Caco-2 (cell line): ENCODE measurements around the gene LRRN3. TPM values are rescaled to one million over a fixed set of nuclear protein-coding genes. Genes with fewer than 3 reads are reported as not detected.

Source experiments
- BruUV-seq: library from RNA; stranded (reverse); fragments of 400-500 nt; replicated peaks from 2 replicates; lab custom pipeline; 2021; lab: Mats Ljungman, UMichigan
- CTCF ChIA-PET: fragments of 300-600 bp; sonication (Branson Sonifier 250); formaldehyde crosslinking; loops from one replicate; lab custom pipeline; 2022; ENCODE audit warnings: antibody characterized with exemption; lab: Charles Lee
- POLR2A ChIA-PET: fragments of 300-600 bp; sonication (Branson Sonifier 250); formaldehyde crosslinking; loops from one replicate; lab custom pipeline; 2022; ENCODE audit warnings: antibody characterized with exemption; lab: Charles Lee
- DNase-seq, 2 experiments: peaks; one replicate each; pipeline versions ENCODE4 v3.0.0 to v3.0.0-alpha.2; 2020 to 2022
- H3K27me3 ChIP-seq: replicated peaks from 2 replicates; pipeline ENCODE4 v1.6.0; 2011; ENCODE audit warnings: low read length; ENCODE audit not compliant: control insufficient read depth, insufficient read depth
- H3K36me3 ChIP-seq: 2 replicates; pipeline ENCODE4 v1.5.1; 2011; ENCODE audit warnings: low read length; ENCODE audit not compliant: control insufficient read depth, insufficient read depth
- H3K4me1 ChIP-seq: fragments of 250-450 bp; sonication (Bioruptor Pico); 2 replicates; pipeline ENCODE4 v1.5.1; 2020; ENCODE audit warnings: mild to moderate bottlenecking
- H3K4me3 ChIP-seq: 2 replicates; pipeline ENCODE4 v1.5.1; 2011; ENCODE audit warnings: low read depth, mild to moderate bottlenecking, control low read depth, low read length
- H3K9me3 ChIP-seq: fragments of 250-450 bp; sonication (Bioruptor Pico); 2 replicates; pipeline ENCODE4 v1.5.1; 2020; ENCODE audit warnings: mild to moderate bottlenecking, moderate library complexity
- H3K27ac Mint-ChIP-seq: one replicate; pipeline ENCODE4 v1.8.0; 2022; ENCODE audit warnings: mixed read lengths; ENCODE audit not compliant: unreplicated experiment
- H3K27me3 Mint-ChIP-seq: one replicate; pipeline ENCODE4 v1.8.0; 2022; ENCODE audit warnings: mixed read lengths; ENCODE audit not compliant: insufficient read depth, unreplicated experiment
- H3K36me3 Mint-ChIP-seq: one replicate; pipeline ENCODE4 v1.8.0; 2022; ENCODE audit warnings: mild to moderate bottlenecking, mixed read lengths; ENCODE audit not compliant: insufficient read depth, unreplicated experiment
- H3K4me1 Mint-ChIP-seq: one replicate; pipeline ENCODE4 v1.8.0; 2022; ENCODE audit warnings: low read depth, mixed read lengths; ENCODE audit not compliant: unreplicated experiment
- H3K4me3 Mint-ChIP-seq: one replicate; pipeline ENCODE4 v1.8.0; 2022; ENCODE audit warnings: mild to moderate bottlenecking, moderate library complexity, mixed read lengths; ENCODE audit not compliant: unreplicated experiment
- H3K9me3 Mint-ChIP-seq: one replicate; pipeline ENCODE4 v1.8.0; 2022; ENCODE audit warnings: mixed read lengths; ENCODE audit not compliant: unreplicated experiment
- intact Hi-C: fragments of 100-400 bp; cut with micrococcal nuclease; formaldehyde crosslinking; loops from one replicate; pipeline ENCODE4 v1.10.0; 2022; ENCODE audit not compliant: unreplicated experiment
- total RNA-seq: library from RNA; stranded (reverse); gene quantifications from 2 replicates; pipeline ENCODE4 v1.2.3, GENCODE V29; 2022
- TF ChIP-seq, protein P1 (sequence below), 2 experiments: fragments of 200-600 bp in 1 of 2; IDR thresholded peaks; 1 replicate in 1 of 2; 2 replicates in 1 of 2; pipeline versions ENCODE4 v1.5.1 to v1.8.0; 2011 to 2022; ENCODE audit warnings: antibody characterized with exemption in 1 of 2, control low read depth in 1 of 2, inconsistent platforms in 1 of 2, low read depth in 1 of 2, low read length in 1 of 2, mild to moderate bottlenecking in 1 of 2, moderate library complexity in 1 of 2; ENCODE audit not compliant: insufficient read depth in 1 of 2, severe bottlenecking in 1 of 2, unreplicated experiment in 1 of 2

Gene LRRN3
- total RNA-seq, 1 experiment from 2014 or later: 0.68 TPM

GRCh38 chr7:111049971-111050680, 40.8 kb upstream of the LRRN3 start:
- intact Hi-C loops: no loop called here
- Mint-ChIP-seq H3K4me3 (no peak overlapping the region), H3K4me1 (no peaks in the 10 kb centered on the region), H3K27ac (no peak overlapping the region), H3K9me3 (no peaks in the 10 kb centered on the region), H3K27me3 (no peaks in the 10 kb centered on the region), H3K36me3 (peaks cover 5% of the 10 kb centered on the region)
- no peaks in the 10 kb centered on the region for H3K36me3 ChIP-seq
- ChIA-PET POLR2A (no interaction called here), CTCF (no interaction called here)
- TF ChIP-seq, protein P1, sequence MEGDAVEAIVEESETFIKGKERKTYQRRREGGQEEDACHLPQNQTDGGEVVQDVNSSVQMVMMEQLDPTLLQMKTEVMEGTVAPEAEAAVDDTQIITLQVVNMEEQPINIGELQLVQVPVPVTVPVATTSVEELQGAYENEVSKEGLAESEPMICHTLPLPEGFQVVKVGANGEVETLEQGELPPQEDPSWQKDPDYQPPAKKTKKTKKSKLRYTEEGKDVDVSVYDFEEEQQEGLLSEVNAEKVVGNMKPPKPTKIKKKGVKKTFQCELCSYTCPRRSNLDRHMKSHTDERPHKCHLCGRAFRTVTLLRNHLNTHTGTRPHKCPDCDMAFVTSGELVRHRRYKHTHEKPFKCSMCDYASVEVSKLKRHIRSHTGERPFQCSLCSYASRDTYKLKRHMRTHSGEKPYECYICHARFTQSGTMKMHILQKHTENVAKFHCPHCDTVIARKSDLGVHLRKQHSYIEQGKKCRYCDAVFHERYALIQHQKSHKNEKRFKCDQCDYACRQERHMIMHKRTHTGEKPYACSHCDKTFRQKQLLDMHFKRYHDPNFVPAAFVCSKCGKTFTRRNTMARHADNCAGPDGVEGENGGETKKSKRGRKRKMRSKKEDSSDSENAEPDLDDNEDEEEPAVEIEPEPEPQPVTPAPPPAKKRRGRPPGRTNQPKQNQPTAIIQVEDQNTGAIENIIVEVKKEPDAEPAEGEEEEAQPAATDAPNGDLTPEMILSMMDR (IDR thresholded peaks at IDR 0.05; ENCODE audit: insufficient read depth in 1 of 2, low read depth in 1 of 2, low read length in 1 of 2, severe bottlenecking in 1 of 2, unreplicated experiment in 1 of 2): no peak
- BruUV-seq: no TSS peak
- no peak for DNase-seq
- H3K4me3 ChIP-seq: no peak overlapping the region
- H3K9me3 ChIP-seq: no peaks in the 10 kb centered on the region
- H3K4me1 ChIP-seq: no peaks in the 10 kb centered on the region
- H3K27me3 ChIP-seq: no peaks in the 10 kb centered on the region

GRCh38 chr7:111050875-111051416, 40.0 kb upstream of the LRRN3 start:
- intact Hi-C loops: no loop called here
- DNase-seq: no peak
- H3K4me3 ChIP-seq: no peak overlapping the region
- ChIA-PET POLR2A (no interaction called here), CTCF (no interaction called here)
- Mint-ChIP-seq H3K36me3 (peaks cover 5% of the 10 kb centered on the region), H3K4me1 (no peaks in the 10 kb centered on the region), H3K27me3 (no peaks in the 10 kb centered on the region), H3K9me3 (no peaks in the 10 kb centered on the region), H3K4me3 (no peak overlapping the region), H3K27ac (no peak overlapping the region)
- BruUV-seq: no TSS peak
- H3K9me3 ChIP-seq: no peaks in the 10 kb centered on the region
- TF ChIP-seq, protein P1 (IDR thresholded peaks at IDR 0.05; ENCODE audit: insufficient read depth in 1 of 2, low read depth in 1 of 2, low read length in 1 of 2, severe bottlenecking in 1 of 2, unreplicated experiment in 1 of 2): no peak
- H3K27me3 ChIP-seq: no peaks in the 10 kb centered on the region
- H3K36me3 ChIP-seq: no peaks in the 10 kb centered on the region
- no peaks in the 10 kb centered on the region for H3K4me1 ChIP-seq

GRCh38 chr7:111051832-111052231, 39.1 kb upstream of the LRRN3 start:
- no peaks in the 10 kb centered on the region for H3K4me1 Mint-ChIP-seq
- H3K9me3 ChIP-seq: no peaks in the 10 kb centered on the region
- no peaks in the 10 kb centered on the region for H3K27me3 Mint-ChIP-seq
- H3K27ac Mint-ChIP-seq: no peak overlapping the region
- TF ChIP-seq, protein P1 (IDR thresholded peaks at IDR 0.05; ENCODE audit: insufficient read depth in 1 of 2, low read depth in 1 of 2, low read length in 1 of 2, severe bottlenecking in 1 of 2, unreplicated experiment in 1 of 2): no peak
- peaks cover 5% of the 10 kb centered on the region for H3K36me3 Mint-ChIP-seq
- no peaks in the 10 kb centered on the region for H3K27me3 ChIP-seq
- intact Hi-C loops: no loop called here
- no peak for DNase-seq
- no peak overlapping the region for H3K4me3 Mint-ChIP-seq
- no TSS peak for BruUV-seq
- ChIA-PET CTCF (no interaction called here), POLR2A (no interaction called here)
- H3K4me3 ChIP-seq: no peak overlapping the region
- no peaks in the 10 kb centered on the region for H3K4me1 ChIP-seq
- no peaks in the 10 kb centered on the region for H3K9me3 Mint-ChIP-seq
- H3K36me3 ChIP-seq: no peaks in the 10 kb centered on the region
